Measurements from ENCODE around the gene RPL32.

DNA sequence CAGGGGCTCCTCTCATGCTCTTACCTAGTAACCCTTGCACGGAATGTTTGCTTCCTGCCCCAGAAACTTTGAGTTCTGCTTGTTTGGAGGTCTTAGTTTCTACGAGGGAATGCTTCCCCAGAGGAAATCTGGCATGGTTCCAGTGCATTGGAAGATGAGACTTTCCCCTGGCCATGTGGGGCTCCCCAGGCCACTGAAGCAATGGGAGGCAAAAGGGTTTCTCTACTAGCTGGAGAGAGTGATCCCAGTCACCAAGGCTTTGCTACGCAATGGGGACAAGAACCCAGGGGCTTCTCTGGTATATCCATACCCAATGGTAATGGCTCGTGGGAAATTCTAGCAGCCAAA is 44.2 kb upstream of the RPL32 start:
- no peak for TF ChIP-seq CTCF (IDR thresholded peaks at IDR 0.05)
- TF ChIP-seq POLR2AphosphoS5 (IDR thresholded peaks at IDR 0.05) = no peak
- no peak for TF ChIP-seq EP300 (IDR thresholded peaks at IDR 0.05)

All from esophagus muscularis mucosa (tissue), 4 donors.